ENCODE measurements around the gene ADRA1B.
A peak's percentile ranks its signal among the peaks of the same experiment; 100 is the strongest.

ADRA1B gene

DNA sequence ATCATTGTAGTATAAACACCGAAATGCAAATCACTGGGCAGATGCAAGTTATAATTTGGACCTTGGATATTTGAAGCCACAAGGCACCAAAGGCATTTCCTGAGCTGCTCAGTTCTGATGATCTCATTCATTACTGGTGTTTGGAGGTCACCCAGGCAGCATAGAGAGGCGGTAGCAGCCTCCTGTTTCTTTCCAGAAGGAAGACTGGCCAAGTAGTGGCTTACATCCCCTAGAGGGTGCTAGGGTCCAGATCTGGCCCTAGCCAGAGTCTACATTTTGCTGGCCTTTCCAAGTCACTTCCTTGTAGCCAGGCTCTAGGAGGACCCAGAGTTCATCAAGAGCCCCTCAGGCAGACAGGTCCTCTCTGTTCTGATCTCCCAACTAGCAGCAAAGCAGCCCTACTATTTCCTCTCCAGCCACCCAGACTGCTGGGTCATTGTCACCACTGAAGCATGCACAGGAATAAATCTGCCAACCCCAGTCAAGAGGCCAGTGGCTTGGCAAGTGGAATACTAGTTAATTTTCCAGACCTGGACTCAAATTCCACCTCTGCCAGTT is 59.3 kb downstream of the ADRA1B start:
- no peak for TF ChIP-seq CTCF (IDR thresholded peaks at IDR 0.05)

DNA sequence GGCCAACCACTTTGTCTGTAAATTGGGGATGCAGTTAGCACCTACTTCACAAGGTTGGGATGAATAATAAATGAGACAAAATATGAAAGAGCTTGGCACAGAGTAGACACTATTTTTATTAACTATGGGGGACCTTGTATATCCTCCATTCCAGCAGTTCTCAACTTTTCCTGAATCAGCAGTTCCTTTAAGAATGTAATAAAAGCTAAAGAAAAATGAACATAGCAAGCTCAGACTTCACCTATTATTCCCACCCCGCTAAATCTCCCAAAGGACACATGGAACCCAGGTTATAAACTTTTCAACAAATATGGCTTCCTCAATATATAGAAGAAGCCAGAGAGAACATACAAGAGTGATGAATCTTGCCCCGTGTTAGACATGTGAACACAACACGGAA is 60.6 kb downstream of the ADRA1B start:
- TF ChIP-seq CTCF (IDR thresholded peaks at IDR 0.05): no peak

DNA sequence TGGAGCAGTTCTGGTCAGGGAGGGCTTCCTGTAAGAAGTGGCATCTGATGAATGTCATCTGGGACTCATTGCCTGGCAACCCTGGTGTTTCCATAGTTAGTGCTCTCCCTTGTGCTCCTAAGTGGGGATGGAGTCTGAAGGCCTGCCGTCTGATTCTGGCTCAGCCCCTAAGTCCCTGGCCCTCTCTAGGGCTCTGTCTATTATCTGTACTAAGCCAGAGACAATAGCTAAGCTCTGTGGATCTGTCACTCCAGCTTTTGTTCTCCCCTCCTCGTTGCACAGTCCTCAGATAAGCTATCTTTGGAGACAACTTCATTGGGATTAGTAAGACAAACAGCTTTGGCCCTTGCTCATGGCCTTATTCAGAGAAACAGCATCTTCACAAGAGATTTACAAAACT is 62.1 kb downstream of the ADRA1B start:
- no peak for TF ChIP-seq CTCF (IDR thresholded peaks at IDR 0.05)

DNA sequence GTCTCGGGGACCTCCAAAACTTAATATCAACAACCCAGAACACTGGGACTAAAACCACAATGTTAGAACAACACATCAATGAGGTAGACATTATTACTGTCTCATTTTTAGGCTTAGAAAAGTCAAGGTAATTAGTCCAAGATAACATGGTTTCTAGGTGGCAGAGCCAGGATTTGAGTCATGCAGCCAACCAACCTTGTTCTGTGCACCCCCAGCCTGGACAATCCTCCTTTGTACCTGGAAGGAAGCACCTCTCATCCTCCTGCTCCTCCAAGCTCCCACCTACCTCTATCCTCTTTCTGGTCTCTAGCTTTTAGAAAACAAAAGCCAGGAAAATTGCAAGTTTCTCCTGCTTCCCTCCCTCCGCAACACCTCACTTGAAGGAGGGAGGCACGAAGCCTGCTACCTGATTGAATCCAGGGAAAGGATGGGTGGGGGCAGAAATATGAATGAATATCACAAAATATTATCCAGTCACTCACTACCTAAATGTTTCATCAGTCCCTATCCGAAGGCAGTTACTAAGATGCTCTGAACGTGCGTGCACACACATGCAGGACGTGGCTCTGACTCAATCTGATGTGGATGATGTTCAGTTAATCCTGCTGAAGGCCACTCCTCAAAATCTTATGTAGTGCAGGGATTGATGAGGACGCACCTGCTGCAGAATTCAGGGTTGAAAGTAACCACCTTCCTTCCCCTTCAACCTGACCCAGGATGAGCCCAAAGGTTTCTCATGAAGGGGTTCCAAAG is 66.3 kb downstream of the ADRA1B start:
- no peak for TF ChIP-seq CTCF (IDR thresholded peaks at IDR 0.05)

- TF ChIP-seq CTCF (IDR thresholded peaks at IDR 0.05): peak; percentile 88
Measured at GRCh38 chr5:159987031-159987674, 70.9 kb downstream of the ADRA1B start.

- TF ChIP-seq CTCF (IDR thresholded peaks at IDR 0.05): peak; percentile 31; the same call in 1 of the 2 replicates
Measured at GRCh38 chr5:159990506-159990905, 74.2 kb downstream of the ADRA1B start.

GRCh38 chr5:159992566-159992965 is 76.3 kb downstream of the ADRA1B start:
- no peak for TF ChIP-seq CTCF (IDR thresholded peaks at IDR 0.05)

Data from LNCAP (cell line).